Heart left ventricle (tissue), 13 donors: ENCODE results near the gene RASL11B.

Source experiments
- CTCF ChIP-seq, 12 donors: fragments of 200-600 bp; sonication (generic) in 4 of 12; IDR thresholded peaks; one replicate each; pipeline versions ENCODE4 v1.5.0 to v1.8.0; 2018 to 2022; ENCODE audit warnings: antibody characterized with exemption in 12 of 12, mild to moderate bottlenecking in 5 of 12
- POLR2A ChIP-seq, 2 donors: fragments of 450-650 bp; IDR thresholded peaks; one replicate each; pipeline ENCODE4 v1.6.1; 2017; ENCODE audit warnings: antibody characterized with exemption in 2 of 2, mild to moderate bottlenecking in 2 of 2, moderate library complexity in 2 of 2
- donor health status: ischemic (EF 13 %, LVEDD 7.1; RV severe dilation, severe dysfunction).
- donor health status: DM: no; HTN: yes; CAD: no.
- donor health status: DM: no; HTN: no; CAD: no.
- donor health status: ischemic (EF 25% LVEDD 6.9; RV normal size, moderate dysfunction).
- donor health status: ischemic (EF 25% LVEDD 5.7; RV mildly dilated, moderate dysfunction).
- donor health status: ischemic (EF 35%, LVEDD 5.7; RV mildly dilated, moderate dysfunction).
- donor health status: nonischemic (EF 11% LVEDD 7.7; RV severe dilation, severe dysfunction).
- donor health status: DM: yes; HTN: yes; CAD: no.
- donor health status: PGD.
- donor health status: ischemic (EF 29% LVEDD 5.4; RV normal size, mild dysfunction).
- donor health status: nonischemic (EF 23%, LVEDD 6.1; RV moderate dilation, normal function).

DNA sequence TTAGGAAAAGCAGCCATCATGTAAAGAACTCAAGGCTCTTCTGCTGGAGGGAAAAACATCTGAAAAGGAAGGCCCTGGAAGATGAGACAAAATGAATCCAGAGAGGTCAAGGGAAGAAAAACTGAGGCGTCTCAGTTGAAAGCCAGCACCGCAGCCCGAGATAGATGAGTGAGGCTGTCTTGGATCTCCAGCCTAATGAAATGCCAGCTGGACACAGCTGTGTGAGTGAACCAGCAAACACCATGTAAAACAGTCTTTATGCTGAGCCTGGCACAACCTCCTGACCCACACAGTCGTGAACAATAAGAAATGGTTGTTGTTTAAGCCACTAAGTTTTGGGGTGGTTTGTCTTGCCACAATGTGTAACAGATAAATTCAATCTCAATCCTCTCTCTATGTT lies 48.6 kb upstream of the RASL11B start:
- no peak for TF ChIP-seq CTCF (IDR thresholded peaks at IDR 0.05)
- no peak for TF ChIP-seq POLR2A (IDR thresholded peaks at IDR 0.05)
